GM19463 (cell line): ENCODE measurements around the gene SLC6A4.

Experiments used
- ATAC-seq: cut with Tn5 transposase; IDR thresholded peaks from one replicate; pipeline ENCODE4 v1.9.1; 2021; ENCODE audit warnings: mild to moderate bottlenecking, moderate library complexity; ENCODE audit not compliant: unreplicated experiment

SLC6A4 gene

GRCh38 chr17:30235386-30236296, at the start of gene SLC6A4:
Gene SLC6A4 (minus strand): TSS chr17:30235697. CDS start chr17:30221958, 13,739 bp downstream.
- no peak for ATAC-seq

GRCh38 chr17:30279156-30279555, 43.7 kb upstream of the SLC6A4 start:
- ATAC-seq, result no peak

GRCh38 chr17:30278032-30278431, 42.5 kb upstream of the SLC6A4 start:
- no peak for ATAC-seq

- no peak for ATAC-seq
Observed at GRCh38 chr17:30275911-30276310, 40.4 kb upstream of the SLC6A4 start.

DNA sequence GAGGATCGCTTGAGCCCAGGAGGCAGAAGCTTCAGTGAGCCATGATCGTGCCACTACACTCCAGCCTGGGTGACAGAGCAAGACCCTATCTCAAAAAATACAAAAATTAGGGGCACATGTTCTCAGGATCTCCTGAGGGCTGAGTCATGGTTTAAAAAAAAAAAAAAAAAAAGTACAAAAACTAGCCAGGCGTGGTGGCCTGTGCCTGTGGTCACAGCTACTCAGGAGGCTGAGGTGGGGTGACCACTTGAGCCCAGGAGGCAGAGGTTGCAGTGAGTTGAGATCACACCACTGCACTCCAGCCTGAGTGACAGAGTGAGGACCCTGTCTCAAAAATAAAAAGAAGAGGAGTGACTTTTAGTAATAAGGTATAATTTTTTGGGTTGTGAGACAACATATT, 39.4 kb upstream of the SLC6A4 start:
- ATAC-seq, result no peak

DNA sequence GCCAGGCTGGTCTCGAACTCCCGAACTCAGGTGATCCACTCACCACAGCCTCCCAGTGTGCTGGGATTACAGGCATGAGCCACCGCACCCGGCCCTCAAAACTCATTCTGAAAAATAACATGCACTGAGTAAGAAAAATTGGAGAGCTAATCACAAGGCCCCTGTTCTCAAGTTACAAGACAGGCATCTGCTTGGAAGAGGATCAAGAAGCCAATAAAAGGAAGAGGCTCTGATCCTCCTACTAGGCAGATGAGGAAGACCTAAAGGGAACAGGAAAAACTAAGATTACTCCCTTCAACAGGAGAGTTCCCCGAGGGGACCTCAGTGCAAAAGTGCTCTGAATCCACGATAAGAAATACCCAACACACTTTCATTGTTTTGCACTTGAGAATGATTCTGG, 37.9 kb upstream of the SLC6A4 start:
- ATAC-seq, result no peak

GRCh38 chr17:30271102-30271501, 35.6 kb upstream of the SLC6A4 start:
- no peak for ATAC-seq

GRCh38 chr17:30267625-30268024, 32.1 kb upstream of the SLC6A4 start:
- no peak for ATAC-seq

GRCh38 chr17:30263552-30264333, 28.2 kb upstream of the SLC6A4 start:
- ATAC-seq, result no peak

GRCh38 chr17:30256756-30257506, 21.4 kb upstream of the SLC6A4 start:
- no peak for ATAC-seq

DNA sequence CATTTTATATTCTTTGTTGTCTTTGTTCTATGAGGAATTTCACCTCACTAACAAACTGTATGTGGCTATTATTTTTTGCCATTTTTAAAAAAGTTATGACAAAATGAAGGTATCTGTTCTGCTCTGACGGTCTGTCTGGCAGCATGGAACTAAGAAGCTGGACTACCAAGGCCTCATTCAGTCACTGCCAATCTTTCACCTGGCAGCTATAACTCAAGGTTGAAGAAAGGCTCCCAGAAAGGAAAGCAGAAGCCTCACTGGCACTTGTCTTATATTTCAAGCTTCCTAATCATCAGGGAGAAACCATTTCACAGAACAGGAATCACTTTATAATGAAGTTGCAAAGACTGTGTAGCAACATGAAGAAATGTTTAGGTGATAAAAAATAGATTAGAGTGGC, 18.7 kb upstream of the SLC6A4 start:
- no peak for ATAC-seq

GRCh38 chr17:30253312-30253711, 17.8 kb upstream of the SLC6A4 start:
- no peak for ATAC-seq

- ATAC-seq, result no peak
Observed at GRCh38 chr17:30251931-30252330, 16.4 kb upstream of the SLC6A4 start.

DNA sequence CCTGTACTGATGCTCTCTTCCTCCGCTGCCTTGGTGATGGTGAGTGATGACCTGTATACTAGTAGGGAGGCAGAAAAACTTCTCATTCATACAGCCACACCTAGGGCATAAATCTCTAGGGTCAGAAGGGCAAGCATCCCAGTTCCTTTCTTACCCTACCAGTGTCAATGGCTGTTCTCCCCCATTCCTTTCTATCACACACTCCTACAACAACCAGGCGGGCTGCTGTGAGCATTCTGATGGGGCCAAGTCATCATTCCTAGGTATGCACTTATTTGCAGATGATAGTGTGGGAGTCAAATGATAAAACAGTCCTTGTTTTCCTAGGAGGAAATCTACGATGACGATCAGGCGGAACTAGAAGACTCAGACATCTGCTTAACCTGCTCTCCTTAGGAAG, 14.0 kb upstream of the SLC6A4 start:
- no peak for ATAC-seq

- ATAC-seq, result no peak
Observed at GRCh38 chr17:30248786-30249185, 13.3 kb upstream of the SLC6A4 start.

GRCh38 chr17:30246460-30246859, 11.0 kb upstream of the SLC6A4 start:
- ATAC-seq, result no peak

- no peak for ATAC-seq
Observed at GRCh38 chr17:30244853-30245385, 9.4 kb upstream of the SLC6A4 start.

DNA sequence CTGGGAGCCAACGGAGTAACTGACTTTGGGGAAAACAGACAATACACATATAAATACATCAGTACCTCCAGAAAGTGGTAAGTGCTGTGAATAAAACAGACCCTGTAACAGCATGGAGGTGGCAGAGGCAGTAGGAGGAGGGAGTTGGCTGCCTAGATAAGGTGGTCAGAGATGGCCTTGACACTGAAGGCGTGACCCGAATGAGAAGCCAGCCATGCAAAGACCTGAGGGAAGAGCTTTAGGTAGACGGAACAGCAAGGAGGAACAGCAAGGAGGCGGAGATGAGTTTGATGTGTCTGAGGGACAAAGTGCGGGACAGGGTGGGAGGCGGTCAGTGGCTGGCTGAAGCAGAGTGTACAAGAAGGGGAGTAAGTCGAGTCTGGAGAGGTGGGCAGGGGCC, 8.1 kb upstream of the SLC6A4 start:
- ATAC-seq, result no peak

GRCh38 chr17:30243002-30243401, 7.5 kb upstream of the SLC6A4 start:
- ATAC-seq, result no peak

GRCh38 chr17:30241051-30241450, 5.6 kb upstream of the SLC6A4 start:
- no peak for ATAC-seq

DNA sequence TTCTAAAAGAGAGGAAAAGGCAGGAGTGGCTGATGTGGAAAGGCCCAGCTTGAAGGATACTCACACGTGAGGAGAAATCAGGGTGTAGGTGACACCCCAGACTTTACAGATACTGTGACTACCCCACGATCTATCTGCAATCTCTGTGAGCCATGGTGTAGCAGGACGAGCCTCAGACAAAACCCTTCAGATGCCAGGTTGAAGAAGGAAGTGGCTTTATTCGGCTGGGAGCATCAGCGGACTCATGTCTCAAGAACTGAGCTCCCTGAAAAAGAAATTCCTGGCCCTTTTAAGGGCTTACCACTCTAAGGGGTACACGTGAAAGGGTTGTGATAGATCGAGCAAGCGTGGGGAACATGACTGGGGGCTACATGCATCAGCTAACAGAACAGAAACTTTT, 4.7 kb upstream of the SLC6A4 start:
- ATAC-seq, result no peak
